Measurements from ENCODE around the gene COX7A2L. TPM values are rescaled to one million over a fixed set of nuclear protein-coding genes. Genes with fewer than 3 reads are reported as not detected.

Gene COX7A2L
- polyA plus RNA-seq, 1 of the 3 experiments (the other 2 are of a cell fraction) = 77.6 TPM

DNA sequence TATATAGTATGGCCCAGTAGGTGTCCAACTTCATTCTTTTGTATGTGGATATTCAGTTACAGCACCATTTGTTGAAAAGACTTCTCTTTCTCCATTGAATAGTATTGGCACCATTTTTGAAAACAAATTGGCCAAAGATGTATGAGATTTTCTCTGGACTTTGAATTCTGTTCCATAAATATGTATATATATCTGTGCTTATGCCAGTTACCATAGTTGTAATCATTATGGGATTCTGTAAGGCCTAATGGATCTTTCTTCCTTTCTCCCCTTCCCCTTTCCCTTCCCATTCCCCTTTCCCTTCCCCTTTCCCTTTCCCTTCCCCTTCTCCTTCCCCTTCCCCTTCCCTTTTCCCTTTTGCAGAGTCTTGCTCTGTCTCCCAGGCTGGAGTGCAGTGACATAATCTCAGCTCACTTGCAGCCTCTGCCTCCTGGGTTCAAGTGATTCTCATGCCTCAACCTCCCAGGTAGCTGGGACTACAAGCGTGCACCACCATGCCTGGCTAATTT is 51.0 kb downstream of the COX7A2L start:
- no peaks in the 10 kb centered on the region for H3K27me3 ChIP-seq (ENCODE audit: insufficient read depth)
- peaks cover 30 to 36% of the 10 kb centered on the region in 2 experiments for H3K36me3 ChIP-seq (replicated peaks in 1 of 2; ENCODE audit: control insufficient read depth in 1 of 2, insufficient read depth in 2 of 2, low read length in 1 of 2)
- no peaks in the 10 kb centered on the region for H4K20me1 ChIP-seq (ENCODE audit: insufficient read depth)
- no peaks in the 10 kb centered on the region for H3K9me2 ChIP-seq
- no peak for TF ChIP-seq EP300 (IDR thresholded peaks at IDR 0.05; ENCODE audit: borderline replicate concordance in 1 of 2, low read depth in 1 of 2, low read length in 1 of 2)
- 93% methylated on average over 1 of the region's 1 CpG for WGBS (ENCODE audit: low lambda C conversion rate)
- H3K27ac ChIP-seq (ENCODE audit: low read depth in 2 of 2, low read length in 1 of 2) = no peak overlapping the region
- no peak overlapping the region for H3K4me2 ChIP-seq
- H3K4me1 ChIP-seq (ENCODE audit: control insufficient read depth in 1 of 2, insufficient read depth in 2 of 2, low read depth in 1 of 2, low read length in 1 of 2) = peaks cover 0 to 11% of the 10 kb centered on the region in 2 experiments; a peak in 1 of 4 replicates
- no peak overlapping the region for H2AFZ ChIP-seq (ENCODE audit: low read depth)
- H3K9ac ChIP-seq = no peak overlapping the region
- CTCF ChIA-PET = interaction anchor here (1.9 to 2.1 kb wide), 2 partner anchors 18 to 19 kb away, joined by 5 to 10 read pairs; no protein-coding TSS in a partner anchor
- no peaks in the 10 kb centered on the region for H3K9me3 ChIP-seq
- peaks cover 16% of the 10 kb centered on the region for H3F3A ChIP-seq (replicated peaks; ENCODE audit: insufficient read depth)
- H3K79me2 ChIP-seq (ENCODE audit: insufficient read depth) = no peaks in the 10 kb centered on the region
- H3K4me3 ChIP-seq (ENCODE audit: low read depth in 2 of 2, low read length in 1 of 2) = no peak overlapping the region
- DNase-seq = no peak
- POLR2A ChIA-PET = no interaction called here

DNA sequence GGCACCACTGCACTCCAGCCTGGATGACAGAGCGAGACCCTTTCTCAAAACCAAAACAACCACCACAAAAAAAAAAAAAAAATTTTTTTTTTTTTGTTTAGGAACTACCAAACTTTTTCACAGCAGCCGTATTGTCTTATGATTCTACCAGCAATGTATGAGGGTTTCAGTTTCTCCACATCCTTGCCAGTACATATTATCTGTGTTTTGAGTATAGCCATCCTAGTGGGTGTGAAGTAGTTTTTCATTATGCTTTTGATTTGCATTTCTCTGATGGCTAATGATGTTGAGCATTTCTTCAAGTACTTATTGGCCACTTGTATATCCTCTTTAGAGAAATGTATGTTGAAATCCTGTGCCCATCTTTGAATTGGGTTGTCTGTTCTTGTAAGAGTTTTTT is 51.7 kb downstream of the COX7A2L start:
- POLR2A ChIA-PET = no interaction called here
- Histone ChIP-seq H3K79me2 (ENCODE audit: insufficient read depth) (no peaks in the 10 kb centered on the region), H2AFZ (ENCODE audit: low read depth) (no peak overlapping the region), H3K9me3 (no peaks in the 10 kb centered on the region), H3K4me1 (ENCODE audit: control insufficient read depth in 1 of 2, insufficient read depth in 2 of 2, low read depth in 1 of 2, low read length in 1 of 2) (peaks cover 0 to 4% of the 10 kb centered on the region in 2 experiments; a peak in 1 of 4 replicates), H3F3A (replicated peaks; ENCODE audit: insufficient read depth) (peaks cover 9% of the 10 kb centered on the region), H3K27ac (ENCODE audit: low read depth in 2 of 2, low read length in 1 of 2) (no peak overlapping the region), H4K20me1 (ENCODE audit: insufficient read depth) (no peaks in the 10 kb centered on the region), H3K9ac (no peak overlapping the region), H3K4me2 (no peak overlapping the region), H3K36me3 (replicated peaks in 1 of 2; ENCODE audit: control insufficient read depth in 1 of 2, insufficient read depth in 2 of 2, low read length in 1 of 2) (peaks cover 27 to 40% of the 10 kb centered on the region in 2 experiments), H3K27me3 (ENCODE audit: insufficient read depth) (no peaks in the 10 kb centered on the region), H3K9me2 (no peaks in the 10 kb centered on the region), H3K4me3 (ENCODE audit: low read depth in 2 of 2, low read length in 1 of 2) (no peak overlapping the region)
- 96% methylated on average over 2 of the region's 2 CpGs for WGBS (ENCODE audit: low lambda C conversion rate)
- no peak for DNase-seq
- CTCF ChIA-PET = interaction anchor here (0.7 to 2.1 kb wide), 3 partner anchors 11 to 19 kb away, joined by 3 to 10 read pairs (median 3); no protein-coding TSS in a partner anchor
- TF ChIP-seq FOXM1 (IDR thresholded peaks at IDR 0.05; ENCODE audit: low read depth) (no peak), POLR2AphosphoS5 (IDR thresholded peaks at IDR 0.05; ENCODE audit: low read depth, low read length) (no peak), TCF12 (IDR thresholded peaks at IDR 0.05) (no peak), YY1 (IDR thresholded peaks at IDR 0.05; ENCODE audit: low read depth) (no peak), TAF1 (IDR thresholded peaks at IDR 0.05; ENCODE audit: borderline replicate concordance, low read depth, low read length) (no peak), MEF2A (IDR thresholded peaks at IDR 0.05; ENCODE audit: borderline replicate concordance, low read depth) (no peak), GATA2 (CRISPR knock-in tag; IDR thresholded peaks at IDR 0.05) (no peak), RXRA (IDR thresholded peaks at IDR 0.05; ENCODE audit: borderline replicate concordance, low read depth) (no peak), FOSL2 (IDR thresholded peaks at IDR 0.05; ENCODE audit: borderline replicate concordance, low read depth) (no peak), RCOR1 (IDR thresholded peaks at IDR 0.05; ENCODE audit: low read length) (no peak), ELF1 (IDR thresholded peaks at IDR 0.05) (no peak), SIN3A (IDR thresholded peaks at IDR 0.05; ENCODE audit: borderline replicate concordance, low read depth, low read length) (no peak)

GRCh38 chr2:42307180-42307579 is 53.8 kb downstream of the COX7A2L start:
- Histone ChIP-seq H3K27ac (ENCODE audit: low read depth in 2 of 2, low read length in 1 of 2) (no peak overlapping the region), H4K20me1 (ENCODE audit: insufficient read depth) (no peaks in the 10 kb centered on the region), H3K9me2 (no peaks in the 10 kb centered on the region), H3F3A (replicated peaks; ENCODE audit: insufficient read depth) (peaks cover 4% of the 10 kb centered on the region), H3K9ac (no peak overlapping the region), H3K4me2 (no peak overlapping the region), H3K27me3 (ENCODE audit: insufficient read depth) (no peaks in the 10 kb centered on the region), H3K36me3 (replicated peaks in 1 of 2; ENCODE audit: control insufficient read depth in 1 of 2, insufficient read depth in 2 of 2, low read length in 1 of 2) (peaks cover 41 to 43% of the 10 kb centered on the region in 2 experiments), H3K9me3 (no peaks in the 10 kb centered on the region), H2AFZ (ENCODE audit: low read depth) (no peak overlapping the region), H3K4me3 (ENCODE audit: low read depth in 2 of 2, low read length in 1 of 2) (no peak overlapping the region), H3K79me2 (ENCODE audit: insufficient read depth) (no peaks in the 10 kb centered on the region), H3K4me1 (ENCODE audit: control insufficient read depth in 1 of 2, insufficient read depth in 2 of 2, low read depth in 1 of 2, low read length in 1 of 2) (no peaks in the 10 kb centered on the region)
- POLR2A ChIA-PET = no interaction called here
- DNase-seq = no peak
- CTCF ChIA-PET = interaction anchor here (1.3 to 2.7 kb wide), 2 partner anchors 22 to 24 kb away, joined by 3 to 8 read pairs; no protein-coding TSS in a partner anchor
- no peak for TF ChIP-seq TAF1 (IDR thresholded peaks at IDR 0.05; ENCODE audit: borderline replicate concordance, low read depth, low read length)
